ENCODE data around the gene HNRNPC. TPM values are rescaled to one million over a fixed set of nuclear protein-coding genes. Genes with fewer than 3 reads are reported as not detected.
"Not testable (repeated sequence)": the region's sequence is repeated elsewhere in the genome, so short reads cannot be mapped to it uniquely, and the experiment has no call there.

The HNRNPC gene
- total and polyA plus RNA-seq, 9 donors, result 425 to 593 (median 447) TPM

DNA sequence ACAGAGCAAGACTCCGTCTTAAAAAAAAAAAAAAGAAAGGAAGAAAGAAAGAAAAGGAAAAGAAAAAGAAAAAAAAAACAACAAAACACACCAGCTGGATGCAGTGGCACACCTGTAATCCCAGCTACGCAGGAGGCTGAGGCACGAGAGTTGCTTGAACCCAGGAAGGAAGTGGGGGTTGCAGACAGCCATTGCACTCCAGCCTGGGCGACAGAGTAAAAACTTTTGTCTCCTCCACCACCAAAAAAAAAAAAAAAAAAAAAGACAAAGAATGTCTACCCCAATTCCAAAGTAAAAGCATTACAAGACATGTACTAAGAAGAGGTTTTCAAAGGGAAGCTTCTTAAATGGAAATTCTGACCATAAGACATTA is 53.4 kb downstream of the HNRNPC start:
- no peak for DNase-seq
- Histone ChIP-seq H3K4me3 (ENCODE audit: low read length) (no peak overlapping the region), H3K9me3 (replicated peaks; ENCODE audit: control insufficient read depth, low read depth, low read length) (no peaks in the 10 kb centered on the region), H3K36me3 (ENCODE audit: control insufficient read depth, insufficient read depth, low read length) (peaks cover 40% of the 10 kb centered on the region), H3K4me1 (ENCODE audit: control insufficient read depth, insufficient read depth, low read length) (no peaks in the 10 kb centered on the region), H3K27ac (ENCODE audit: low read length) (no peak overlapping the region), H3K27me3 (ENCODE audit: control insufficient read depth, insufficient read depth, low read length) (no peaks in the 10 kb centered on the region)
- WGBS (ENCODE audit: insufficient coverage), result no CpG with 5 or more reads among the region's 4 CpGs

DNA sequence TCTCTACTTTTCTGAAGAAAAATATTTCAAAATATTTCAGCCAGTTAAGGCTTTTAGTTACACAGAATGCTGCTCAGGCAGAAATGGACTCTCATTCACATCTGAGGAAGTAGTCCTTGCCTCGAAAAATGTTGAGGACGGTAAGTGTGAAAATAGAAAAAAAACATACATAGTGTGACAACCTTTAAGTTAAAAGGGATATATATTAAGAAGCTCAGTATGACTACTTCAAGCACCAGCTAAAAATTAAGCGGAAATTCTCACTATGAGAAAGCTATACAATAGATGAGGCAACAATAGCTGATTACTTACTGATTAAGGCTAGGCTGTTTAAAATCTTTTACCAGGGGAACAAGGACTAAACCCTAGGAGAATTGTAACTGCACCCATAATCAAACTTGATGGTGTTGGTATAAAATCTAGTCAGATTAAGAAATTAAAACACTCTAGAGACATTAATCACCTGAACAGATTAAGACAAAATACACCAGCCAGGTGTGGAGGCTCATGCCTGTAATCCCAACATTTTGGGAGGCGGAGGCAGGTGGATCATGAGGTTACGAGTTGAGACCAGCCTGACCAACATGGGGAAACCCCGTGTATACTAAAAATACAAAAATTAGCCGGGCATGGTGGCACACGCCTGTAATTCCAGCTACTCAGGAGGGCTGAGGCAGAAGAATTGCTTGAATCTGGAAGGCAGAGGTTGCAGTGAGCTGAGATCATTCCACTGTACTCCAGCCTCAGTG is 53.9 kb downstream of the HNRNPC start:
- no peak for DNase-seq
- H3K4me3 ChIP-seq (ENCODE audit: low read length), result no peak overlapping the region
- WGBS (ENCODE audit: insufficient coverage), result 100% methylated on average over 3 of the region's 8 CpGs
- H3K4me1 ChIP-seq (ENCODE audit: control insufficient read depth, insufficient read depth, low read length), result no peaks in the 10 kb centered on the region
- H3K27ac ChIP-seq (ENCODE audit: low read length), result no peak overlapping the region
- no peaks in the 10 kb centered on the region for H3K27me3 ChIP-seq (ENCODE audit: control insufficient read depth, insufficient read depth, low read length)
- no peaks in the 10 kb centered on the region for H3K9me3 ChIP-seq (replicated peaks; ENCODE audit: control insufficient read depth, low read depth, low read length)
- peaks cover 39% of the 10 kb centered on the region for H3K36me3 ChIP-seq (ENCODE audit: control insufficient read depth, insufficient read depth, low read length)

- peaks cover 49% of the 10 kb centered on the region for H3K36me3 ChIP-seq (ENCODE audit: control insufficient read depth, insufficient read depth, low read length)
- no peaks in the 10 kb centered on the region for H3K9me3 ChIP-seq (replicated peaks; ENCODE audit: control insufficient read depth, low read depth, low read length)
- H3K4me1 ChIP-seq (ENCODE audit: control insufficient read depth, insufficient read depth, low read length), result no peaks in the 10 kb centered on the region
- DNase-seq, result no peak
- H3K27me3 ChIP-seq (ENCODE audit: control insufficient read depth, insufficient read depth, low read length), result no peaks in the 10 kb centered on the region
- no peak overlapping the region for H3K4me3 ChIP-seq (ENCODE audit: low read length)
- no peak overlapping the region for H3K27ac ChIP-seq (ENCODE audit: low read length)
- no CpG with 5 or more reads among the region's 1 CpG for WGBS (ENCODE audit: insufficient coverage)
Observed at GRCh38 chr14:21213652-21214051, 55.6 kb downstream of the HNRNPC start.

DNA sequence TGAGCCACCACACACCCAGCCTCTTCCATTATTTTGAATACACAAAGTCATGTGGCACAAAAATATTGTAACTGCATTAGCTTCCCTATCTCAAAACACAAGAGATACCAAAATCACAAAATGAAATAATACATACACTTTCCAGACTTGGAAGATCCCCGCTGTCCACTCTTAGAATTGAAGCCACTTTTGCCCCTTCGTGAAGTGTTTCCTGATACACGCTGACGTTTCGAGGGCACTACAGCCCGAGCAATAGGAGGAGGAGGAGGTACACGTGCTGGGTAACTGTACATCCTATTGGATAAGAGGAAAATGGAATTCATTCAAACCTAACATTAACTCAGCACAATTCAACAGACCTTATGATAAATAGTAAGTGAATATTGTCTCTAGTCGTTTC is 56.4 kb downstream of the HNRNPC start:
- not testable (repeated sequence) for H3K9me3 ChIP-seq (replicated peaks; ENCODE audit: control insufficient read depth, low read depth, low read length); H3K27me3 ChIP-seq (ENCODE audit: control insufficient read depth, insufficient read depth, low read length); H3K27ac ChIP-seq (ENCODE audit: low read length); H3K4me1 ChIP-seq (ENCODE audit: control insufficient read depth, insufficient read depth, low read length); H3K4me3 ChIP-seq (ENCODE audit: low read length); DNase-seq
- H3K36me3 ChIP-seq (ENCODE audit: control insufficient read depth, insufficient read depth, low read length), result peaks cover 43% of the 10 kb centered on the region
- no CpG with 5 or more reads among the region's 8 CpGs for WGBS (ENCODE audit: insufficient coverage)

DNA sequence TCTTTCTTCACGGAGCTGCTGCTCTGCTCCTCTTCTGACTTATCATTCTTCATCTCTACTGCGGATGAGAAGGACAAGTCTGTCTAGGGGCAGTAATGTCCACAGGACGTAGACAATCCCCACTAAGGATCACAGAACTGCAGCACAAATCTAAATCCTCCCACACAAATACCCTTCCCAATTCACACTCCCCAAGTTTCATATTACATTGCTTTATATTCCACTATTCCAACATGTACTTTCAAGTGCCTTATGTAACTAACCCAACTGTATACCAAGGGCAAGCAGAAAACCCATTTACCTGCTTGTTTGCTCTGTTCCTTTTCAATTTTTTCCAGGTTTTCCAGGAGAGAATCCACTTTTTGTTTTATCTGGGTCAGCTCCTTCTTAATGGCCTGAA is 57.7 kb downstream of the HNRNPC start:
- DNase-seq, result no peak
- Histone ChIP-seq H3K9me3 (replicated peaks; ENCODE audit: control insufficient read depth, low read depth, low read length) (no peaks in the 10 kb centered on the region), H3K36me3 (ENCODE audit: control insufficient read depth, insufficient read depth, low read length) (peaks cover 51% of the 10 kb centered on the region), H3K4me1 (ENCODE audit: control insufficient read depth, insufficient read depth, low read length) (no peaks in the 10 kb centered on the region), H3K27me3 (ENCODE audit: control insufficient read depth, insufficient read depth, low read length) (no peaks in the 10 kb centered on the region), H3K27ac (ENCODE audit: low read length) (no peak overlapping the region), H3K4me3 (ENCODE audit: low read length) (no peak overlapping the region)
- 88% methylated on average over 2 of the region's 3 CpGs for WGBS (ENCODE audit: insufficient coverage)

- Histone ChIP-seq H3K27me3 (ENCODE audit: control insufficient read depth, insufficient read depth, low read length) (no peaks in the 10 kb centered on the region), H3K36me3 (ENCODE audit: control insufficient read depth, insufficient read depth, low read length) (peaks cover 57% of the 10 kb centered on the region), H3K9me3 (replicated peaks; ENCODE audit: control insufficient read depth, low read depth, low read length) (no peaks in the 10 kb centered on the region), H3K4me1 (ENCODE audit: control insufficient read depth, insufficient read depth, low read length) (no peaks in the 10 kb centered on the region), H3K4me3 (ENCODE audit: low read length) (no peak overlapping the region), H3K27ac (ENCODE audit: low read length) (no peak overlapping the region)
- no peak for DNase-seq
- no CpG with 5 or more reads among the region's 1 CpG for WGBS (ENCODE audit: insufficient coverage)
Observed at GRCh38 chr14:21210023-21210422, 59.2 kb downstream of the HNRNPC start.

- H3K27ac ChIP-seq (ENCODE audit: low read length), result no peak overlapping the region
- no peak overlapping the region for H3K4me3 ChIP-seq (ENCODE audit: low read length)
- no CpG with 5 or more reads among the region's 1 CpG for WGBS (ENCODE audit: insufficient coverage)
- no peaks in the 10 kb centered on the region for H3K9me3 ChIP-seq (replicated peaks; ENCODE audit: control insufficient read depth, low read depth, low read length)
- H3K36me3 ChIP-seq (ENCODE audit: control insufficient read depth, insufficient read depth, low read length), result peaks cover 63% of the 10 kb centered on the region
- no peak for DNase-seq
- no peaks in the 10 kb centered on the region for H3K27me3 ChIP-seq (ENCODE audit: control insufficient read depth, insufficient read depth, low read length)
- no peaks in the 10 kb centered on the region for H3K4me1 ChIP-seq (ENCODE audit: control insufficient read depth, insufficient read depth, low read length)
Observed at GRCh38 chr14:21209185-21209584, 60.1 kb downstream of the HNRNPC start.

GRCh38 chr14:21208554-21208953 is 60.7 kb downstream of the HNRNPC start:
- no peak for DNase-seq

GRCh38 chr14:21206753-21207684 is 62.2 kb downstream of the HNRNPC start:
- Histone ChIP-seq H3K27me3 (ENCODE audit: control insufficient read depth, insufficient read depth, low read length) (no peaks in the 10 kb centered on the region), H3K4me3 (ENCODE audit: low read length) (no peak overlapping the region), H3K4me1 (ENCODE audit: control insufficient read depth, insufficient read depth, low read length) (no peaks in the 10 kb centered on the region), H3K27ac (ENCODE audit: low read length) (no peak overlapping the region), H3K36me3 (ENCODE audit: control insufficient read depth, insufficient read depth, low read length) (peaks cover 67% of the 10 kb centered on the region), H3K9me3 (replicated peaks; ENCODE audit: control insufficient read depth, low read depth, low read length) (no peaks in the 10 kb centered on the region)
- WGBS (ENCODE audit: insufficient coverage), result 100% methylated on average over 1 of the region's 4 CpGs
- DNase-seq, result no peak

More at GRCh38 chr14:21208554-21208953, 60.7 kb downstream of the HNRNPC start:
- Histone ChIP-seq H3K36me3 (ENCODE audit: control insufficient read depth, insufficient read depth, low read length) (peaks cover 68% of the 10 kb centered on the region), H3K27me3 (ENCODE audit: control insufficient read depth, insufficient read depth, low read length) (no peaks in the 10 kb centered on the region), H3K27ac (ENCODE audit: low read length) (no peak overlapping the region), H3K4me3 (ENCODE audit: low read length) (no peak overlapping the region), H3K9me3 (replicated peaks; ENCODE audit: control insufficient read depth, low read depth, low read length) (no peaks in the 10 kb centered on the region), H3K4me1 (ENCODE audit: control insufficient read depth, insufficient read depth, low read length) (no peaks in the 10 kb centered on the region)
- no CpG with 5 or more reads among the region's 4 CpGs for WGBS (ENCODE audit: insufficient coverage)
